ENCODE data around the gene LHFPL3. TPM values are rescaled to one million over a fixed set of nuclear protein-coding genes. Genes with fewer than 3 reads are reported as not detected.
"Not testable (repeated sequence)": the region's sequence is repeated elsewhere in the genome, so short reads cannot be mapped to it uniquely, and the experiment has no call there.

The LHFPL3 gene
- total and polyA plus RNA-seq, 5 experiments from 2014 or later: not detected

GRCh38 chr7:104569751-104570150 is 241.3 kb downstream of the LHFPL3 start:
- no peak for ATAC-seq
- peaks cover 0 to 3% (median 0%) of the 10 kb centered on the region in 9 donors for H3K9me3 Mint-ChIP-seq

GRCh38 chr7:104572554-104572953 is 244.2 kb downstream of the LHFPL3 start:
- Mint-ChIP-seq H3K36me3 (no peaks in the 10 kb centered on the region), H3K27ac (no peak overlapping the region), H3K9me3 (no peaks in the 10 kb centered on the region), H3K27me3 (peaks cover 0 to 6% (median 0%) of the 10 kb centered on the region in 5 donors), H3K4me1 (no peaks in the 10 kb centered on the region), H3K4me3 (no peak overlapping the region)
- POLR2A ChIA-PET: no interaction called here
- DNase-seq: no peak
- ATAC-seq: no peak

More at GRCh38 chr7:104569751-104570150, 241.3 kb downstream of the LHFPL3 start:
- Mint-ChIP-seq H3K4me3 (no peak overlapping the region), H3K36me3 (no peaks in the 10 kb centered on the region), H3K4me1 (no peaks in the 10 kb centered on the region), H3K27ac (no peak overlapping the region), H3K27me3 (peaks cover 0 to 6% (median 0%) of the 10 kb centered on the region in 5 donors)
- no peak for DNase-seq
- POLR2A ChIA-PET: no interaction called here

- Mint-ChIP-seq H3K9me3 (peaks cover 0 to 15% (median 6%) of the 10 kb centered on the region in 9 donors), H3K36me3 (no peaks in the 10 kb centered on the region), H3K4me3 (no peak overlapping the region), H3K27me3 (peaks cover 0 to 4% (median 0%) of the 10 kb centered on the region in 5 donors), H3K4me1 (no peaks in the 10 kb centered on the region), H3K27ac (no peak overlapping the region)
- no peak for DNase-seq
- no peak for ATAC-seq
- POLR2A ChIA-PET: no interaction called here
These were observed 256.2 kb downstream of the LHFPL3 start for GRCh38 chr7:104584620-104585019.

GRCh38 chr7:104595591-104595990 is 267.2 kb downstream of the LHFPL3 start:
- peaks cover 0 to 30% (median 6%) of the 10 kb centered on the region in 9 donors for H3K9me3 Mint-ChIP-seq
- H3K27ac Mint-ChIP-seq, POLR2A ChIA-PET: not testable (repeated sequence)

GRCh38 chr7:104603957-104604356 is 275.6 kb downstream of the LHFPL3 start:
- ATAC-seq (no peak), DNase-seq (no peak)
- Mint-ChIP-seq H3K27me3 (peaks cover 4 to 27% (median 8%) of the 10 kb centered on the region in 5 donors), H3K9me3 (peaks cover 0 to 15% (median 2%) of the 10 kb centered on the region in 9 donors), H3K27ac (no peak overlapping the region), H3K4me3 (no peak overlapping the region), H3K4me1 (no peaks in the 10 kb centered on the region), H3K36me3 (no peaks in the 10 kb centered on the region)
- POLR2A ChIA-PET: no interaction called here

More at GRCh38 chr7:104595591-104595990, 267.2 kb downstream of the LHFPL3 start:
- not testable (repeated sequence) for H3K4me1 Mint-ChIP-seq, H3K4me3 Mint-ChIP-seq, ATAC-seq, DNase-seq
- Mint-ChIP-seq H3K36me3 (peaks cover 0 to 17% (median 0%) of the 10 kb centered on the region in 3 donors), H3K27me3 (peaks cover 3 to 16% (median 7%) of the 10 kb centered on the region in 5 donors)

- ATAC-seq: no peak
- no peak overlapping the region for H3K27ac Mint-ChIP-seq
- no peak overlapping the region for H3K4me3 Mint-ChIP-seq
- POLR2A ChIA-PET: no interaction called here
- H3K4me1 Mint-ChIP-seq: no peaks in the 10 kb centered on the region
- DNase-seq: no peak
- H3K27me3 Mint-ChIP-seq: peaks cover 4 to 27% (median 8%) of the 10 kb centered on the region in 5 donors
- H3K36me3 Mint-ChIP-seq: no peaks in the 10 kb centered on the region
- H3K9me3 Mint-ChIP-seq: peaks cover 0 to 15% (median 0%) of the 10 kb centered on the region in 9 donors
These were observed 276.3 kb downstream of the LHFPL3 start for GRCh38 chr7:104604706-104605105.

- DNase-seq: no peak
- Mint-ChIP-seq H3K9me3 (peaks cover 0 to 9% (median 0%) of the 10 kb centered on the region in 9 donors), H3K4me1 (no peaks in the 10 kb centered on the region), H3K27me3 (peaks cover 0 to 4% (median 0%) of the 10 kb centered on the region in 5 donors), H3K27ac (no peak overlapping the region), H3K4me3 (no peak overlapping the region), H3K36me3 (no peaks in the 10 kb centered on the region)
- no peak for ATAC-seq
- POLR2A ChIA-PET: no interaction called here
These were observed 292.9 kb downstream of the LHFPL3 start for GRCh38 chr7:104621321-104621720.

- Mint-ChIP-seq H3K27ac (no peak overlapping the region), H3K9me3 (no peaks in the 10 kb centered on the region), H3K4me3 (no peak overlapping the region), H3K4me1 (peaks cover 0 to 1% (median 0%) of the 10 kb centered on the region in 4 donors), H3K36me3 (no peaks in the 10 kb centered on the region), H3K27me3 (peaks cover 0 to 13% (median 3%) of the 10 kb centered on the region in 5 donors)
- POLR2A ChIA-PET: no interaction called here
- ATAC-seq (no peak), DNase-seq (no peak)
These were observed 297.6 kb downstream of the LHFPL3 start for GRCh38 chr7:104625956-104626355.

- Mint-ChIP-seq H3K4me1 (peaks cover 0 to 1% (median 0%) of the 10 kb centered on the region in 4 donors), H3K27me3 (peaks cover 0 to 20% (median 3%) of the 10 kb centered on the region in 5 donors), H3K9me3 (no peaks in the 10 kb centered on the region), H3K27ac (no peak overlapping the region), H3K36me3 (no peaks in the 10 kb centered on the region), H3K4me3 (no peak overlapping the region)
- ATAC-seq (no peak), DNase-seq (no peak)
- POLR2A ChIA-PET: no interaction called here
These were observed 299.1 kb downstream of the LHFPL3 start for GRCh38 chr7:104627516-104627915.

GRCh38 chr7:104628017-104628416 is 299.6 kb downstream of the LHFPL3 start:
- H3K9me3 Mint-ChIP-seq: no peaks in the 10 kb centered on the region

GRCh38 chr7:104629408-104629807 is 301.0 kb downstream of the LHFPL3 start:
- Mint-ChIP-seq H3K4me1 (peaks cover 0 to 1% (median 0%) of the 10 kb centered on the region in 4 donors), H3K36me3 (no peaks in the 10 kb centered on the region), H3K9me3 (no peaks in the 10 kb centered on the region), H3K27ac (no peak overlapping the region), H3K4me3 (no peak overlapping the region), H3K27me3 (peaks cover 0 to 20% (median 4%) of the 10 kb centered on the region in 5 donors)
- POLR2A ChIA-PET: no interaction called here
- ATAC-seq: no peak
- no peak for DNase-seq

More at GRCh38 chr7:104628017-104628416, 299.6 kb downstream of the LHFPL3 start:
- Mint-ChIP-seq H3K27me3 (peaks cover 0 to 20% (median 3%) of the 10 kb centered on the region in 5 donors), H3K27ac (no peak overlapping the region), H3K4me1 (peaks cover 0 to 1% (median 0%) of the 10 kb centered on the region in 4 donors), H3K36me3 (no peaks in the 10 kb centered on the region), H3K4me3 (no peak overlapping the region)
- POLR2A ChIA-PET: no interaction called here
- ATAC-seq (no peak), DNase-seq (no peak)

GRCh38 chr7:104640506-104640905 is 312.1 kb downstream of the LHFPL3 start:
- no peak for ATAC-seq
- no peak overlapping the region for H3K4me3 Mint-ChIP-seq
- H3K4me1 Mint-ChIP-seq: no peaks in the 10 kb centered on the region
- DNase-seq: no peak
- H3K27ac Mint-ChIP-seq: no peak overlapping the region
- peaks cover 0 to 2% (median 0%) of the 10 kb centered on the region in 3 donors for H3K36me3 Mint-ChIP-seq
- POLR2A ChIA-PET: no interaction called here
- H3K27me3 Mint-ChIP-seq: peaks cover 8 to 28% (median 16%) of the 10 kb centered on the region in 5 donors
- H3K9me3 Mint-ChIP-seq: no peaks in the 10 kb centered on the region

GRCh38 chr7:104642560-104642959 is 314.2 kb downstream of the LHFPL3 start:
- Mint-ChIP-seq H3K27ac (no peak overlapping the region), H3K4me3 (no peak overlapping the region), H3K4me1 (no peaks in the 10 kb centered on the region), H3K9me3 (no peaks in the 10 kb centered on the region), H3K27me3 (peaks cover 14 to 42% (median 20%) of the 10 kb centered on the region in 5 donors), H3K36me3 (peaks cover 0 to 2% (median 0%) of the 10 kb centered on the region in 3 donors)
- DNase-seq (no peak), ATAC-seq (no peak)
- POLR2A ChIA-PET: no interaction called here

All from naive thymus-derived CD8-positive, alpha-beta T cell (primary cell).